T-helper 9 cell (primary cell): Measurements from ENCODE around the gene SRPX.

ENCODE experiments used
- DNase-seq: peaks from one replicate; pipeline ENCODE4 v3.0.0-alpha.2; 2020

SRPX gene

DNA sequence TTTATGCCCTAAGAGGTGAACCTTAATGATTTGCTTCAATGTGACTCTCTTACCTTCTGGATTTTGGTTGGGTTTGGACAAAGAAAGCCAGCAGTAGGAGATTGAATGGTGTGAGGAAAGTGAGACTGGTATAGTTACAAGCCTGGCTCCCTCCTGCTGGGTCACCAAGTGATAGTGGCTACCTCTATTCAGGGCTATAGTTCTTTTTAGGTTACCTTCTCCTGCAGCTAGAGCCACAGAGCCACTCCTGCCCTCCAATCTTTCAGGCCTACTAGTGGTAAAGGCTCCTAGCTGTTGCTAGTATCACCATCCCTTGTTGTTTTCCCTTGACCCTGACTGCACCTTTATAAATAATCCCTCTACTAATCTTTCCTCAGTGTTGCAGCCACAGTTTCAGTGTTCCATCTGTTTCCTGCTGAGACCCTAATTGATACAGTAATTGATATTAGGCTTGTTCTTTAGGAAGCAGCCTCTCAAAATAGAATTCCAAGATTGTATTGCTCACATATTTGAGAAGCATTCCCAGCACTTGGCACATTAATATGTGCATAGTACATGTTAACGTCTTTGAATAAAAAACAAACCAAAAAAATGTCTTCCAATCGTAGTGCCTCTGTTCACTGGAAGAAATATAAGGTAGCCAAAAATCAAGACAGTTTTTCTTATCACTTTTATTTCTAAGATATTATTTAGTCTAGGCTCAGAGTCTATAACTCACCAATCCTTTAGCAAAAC, 82.3 kb downstream of the SRPX start:
- DNase-seq, result no peak

- DNase-seq, result no peak
These were observed 91.3 kb downstream of the SRPX start for GRCh38 chrX:38129366-38129765.

DNA sequence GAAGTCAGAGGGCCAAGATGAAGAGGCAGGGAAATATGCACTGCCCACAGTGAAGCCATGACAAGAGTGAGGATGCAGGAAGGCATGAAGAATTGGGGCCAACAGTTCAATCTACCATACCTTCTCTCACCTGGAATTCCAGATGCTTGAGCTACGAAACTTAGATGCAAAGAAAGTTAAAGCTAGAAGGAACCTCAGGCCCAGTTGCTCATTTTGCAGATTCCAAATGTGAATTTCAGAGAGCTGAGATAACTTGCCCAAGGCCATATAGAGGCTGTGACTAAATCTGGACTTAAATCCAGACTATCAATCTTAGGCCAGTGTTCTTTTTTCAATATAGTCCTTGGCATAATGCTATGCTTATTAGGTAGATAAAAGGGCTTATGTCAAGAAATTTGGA, 92.7 kb downstream of the SRPX start:
- no peak for DNase-seq

- no peak for DNase-seq
These were observed 94.5 kb downstream of the SRPX start for GRCh38 chrX:38126179-38126578.

DNA sequence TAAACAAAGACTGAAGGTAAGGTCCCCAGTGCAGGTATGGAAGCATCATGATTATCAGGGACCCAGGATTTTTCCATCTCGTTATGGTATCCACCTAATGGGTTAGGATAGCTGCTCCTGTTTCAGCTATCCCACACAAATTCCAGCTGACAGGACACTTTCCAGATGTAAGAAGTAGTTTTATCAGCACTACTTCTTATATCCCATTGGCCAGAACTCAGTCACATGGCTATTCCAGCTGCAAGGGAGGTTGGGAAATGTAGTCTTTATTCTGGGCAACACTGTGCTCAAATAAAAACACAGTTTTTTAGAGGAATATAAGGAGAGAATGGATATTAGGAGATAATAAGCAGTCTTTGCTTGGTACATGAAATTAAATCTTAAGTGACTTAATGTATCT, 96.7 kb downstream of the SRPX start:
- no peak for DNase-seq

DNA sequence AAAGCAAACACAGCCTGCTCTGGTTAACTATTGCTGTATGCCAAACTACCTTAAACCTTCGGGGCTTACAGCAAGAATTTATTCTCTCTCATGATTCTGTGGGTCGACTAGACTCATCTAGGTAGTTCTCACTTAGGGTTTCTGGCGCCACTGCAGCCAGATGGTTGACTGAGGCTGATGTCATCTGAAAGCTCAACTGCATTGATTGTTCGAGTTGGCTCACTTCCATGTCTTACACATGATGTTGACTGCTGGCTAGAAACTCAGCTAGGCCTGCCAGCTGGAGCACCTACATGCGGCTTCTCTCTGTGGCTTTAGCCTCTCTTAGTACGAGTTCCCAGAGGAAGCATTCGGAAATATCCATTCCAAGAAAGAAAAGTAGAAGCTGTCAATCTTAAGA, 103.2 kb downstream of the SRPX start:
- no peak for DNase-seq

DNA sequence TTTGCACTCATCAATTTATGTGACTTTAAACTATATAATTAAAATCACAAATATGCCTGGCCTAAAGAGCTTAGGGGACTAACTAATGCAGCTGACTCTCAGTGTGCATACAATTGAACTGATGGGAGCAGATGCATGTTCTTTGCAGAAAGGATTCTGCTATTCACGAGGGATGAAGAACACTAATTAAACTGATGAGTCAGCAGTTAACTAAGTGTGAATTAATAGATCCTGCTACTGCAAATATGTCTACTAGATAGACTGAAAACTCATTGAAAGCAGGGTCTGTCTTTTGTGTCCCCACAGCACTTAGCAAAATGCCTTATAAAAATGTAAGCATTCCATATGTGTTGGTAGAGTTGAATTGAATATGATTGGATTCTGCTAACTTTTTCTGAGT, 104.0 kb downstream of the SRPX start:
- DNase-seq, result no peak

- DNase-seq, result no peak
These were observed 108.1 kb downstream of the SRPX start for GRCh38 chrX:38112566-38112965.

DNA sequence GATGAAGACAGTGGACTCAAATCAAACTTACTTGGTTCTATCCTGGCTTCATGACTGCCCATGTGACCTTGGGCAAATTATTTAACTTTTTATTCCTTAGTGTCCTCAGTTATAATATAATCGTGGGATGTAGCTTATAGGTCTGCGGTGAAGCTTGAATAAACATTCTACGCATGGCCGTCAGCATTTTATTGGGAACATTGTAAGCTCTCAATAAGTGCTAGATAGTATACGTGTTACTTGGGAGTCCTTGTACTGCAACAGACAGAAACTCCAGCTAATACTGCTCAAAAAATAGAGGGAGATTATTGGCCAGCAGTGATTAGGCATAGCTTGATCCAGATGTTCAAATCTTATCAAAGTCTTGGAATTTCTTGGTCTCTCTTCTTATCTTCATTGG, 109.5 kb downstream of the SRPX start:
- no peak for DNase-seq

GRCh38 chrX:38110231-38110630, 110.4 kb downstream of the SRPX start:
- no peak for DNase-seq

DNA sequence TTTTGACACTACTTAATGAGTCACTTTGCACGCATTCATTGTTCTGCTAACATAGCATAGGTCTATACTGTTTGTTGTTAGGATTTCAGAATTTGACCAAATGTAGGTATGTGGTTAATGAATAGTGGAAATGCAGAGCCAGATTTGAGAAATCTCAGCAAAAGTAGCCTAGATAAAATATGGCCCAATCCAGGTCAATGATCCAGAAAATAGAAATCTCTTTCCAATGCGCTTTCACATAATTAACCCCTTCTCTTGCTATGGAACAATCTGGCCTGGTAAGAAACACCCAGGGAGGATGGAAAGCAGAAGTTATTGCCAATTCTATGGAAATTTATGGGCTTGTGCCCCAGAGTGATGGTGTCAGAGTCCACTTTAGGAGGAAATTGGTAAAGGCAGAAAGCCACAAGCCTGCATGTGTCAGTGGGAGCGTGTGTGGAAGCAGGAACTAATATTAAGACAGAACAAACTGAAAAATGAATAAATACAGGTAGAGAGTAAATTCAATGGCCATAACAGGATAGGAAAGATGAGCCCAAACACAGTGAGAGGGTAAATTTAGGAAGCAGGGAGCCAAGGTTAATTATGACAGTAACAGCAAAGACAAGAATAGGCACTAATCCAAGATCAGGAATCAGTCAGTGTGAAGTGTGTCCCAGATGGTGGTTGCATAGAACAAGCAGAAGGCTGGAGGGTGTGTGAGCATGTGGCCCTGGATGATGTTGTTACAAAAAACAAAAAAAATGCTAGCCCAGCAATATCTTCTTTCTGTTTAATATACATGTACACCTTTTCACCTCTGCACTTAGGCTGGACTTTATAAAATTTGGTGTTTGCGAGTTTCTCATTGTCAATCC, 111.4 kb downstream of the SRPX start:
- DNase-seq, result no peak

DNA sequence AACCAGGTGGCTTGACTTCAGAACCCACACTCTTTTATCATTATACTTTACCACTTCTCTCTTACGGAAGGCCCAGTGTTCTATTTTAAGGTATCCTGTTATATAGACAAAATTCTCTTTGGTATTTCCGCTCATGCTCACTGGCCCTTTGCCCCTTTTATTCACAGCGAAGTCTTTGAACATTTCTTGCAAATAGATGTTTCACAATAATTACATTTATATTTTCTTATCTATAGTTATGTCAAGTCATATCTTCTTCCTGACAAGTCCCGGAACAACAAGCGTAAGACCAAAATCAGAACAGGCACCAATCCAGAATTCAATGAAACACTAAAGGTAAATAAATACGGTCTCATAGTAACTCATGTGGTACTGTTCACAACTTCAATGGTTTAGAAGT, 112.3 kb downstream of the SRPX start:
- no peak for DNase-seq

DNA sequence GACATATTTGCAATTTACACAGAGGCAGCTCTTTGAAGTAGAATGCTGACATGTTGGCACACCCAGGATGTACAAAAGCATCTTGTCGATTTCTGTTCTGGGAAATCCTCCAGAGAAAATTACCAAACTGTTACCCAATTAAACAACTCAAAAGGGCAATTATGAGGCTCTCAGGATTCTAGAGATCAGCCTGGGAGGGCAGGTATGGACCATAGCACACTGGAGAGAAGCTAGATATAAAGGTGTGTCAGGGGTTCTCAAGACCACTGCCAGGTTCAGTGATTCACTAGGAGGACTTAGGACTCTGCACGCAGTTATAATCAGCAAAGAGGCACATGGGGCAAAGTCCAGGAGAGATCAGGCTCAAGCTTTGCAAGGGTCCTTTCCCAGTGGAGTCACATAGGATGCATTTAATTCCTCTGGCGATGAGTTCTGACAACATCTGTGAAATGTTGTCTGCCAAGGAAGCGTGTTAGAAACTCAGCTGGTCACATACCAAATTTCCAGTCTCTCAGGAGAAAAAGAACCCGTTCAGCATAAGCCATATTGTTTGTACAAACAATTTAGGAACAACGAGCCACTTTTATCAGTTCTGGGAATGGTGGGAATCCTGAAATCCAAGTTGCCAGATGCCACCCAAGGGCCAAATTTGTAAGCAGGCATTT, 113.5 kb downstream of the SRPX start:
- DNase-seq, result no peak

DNA sequence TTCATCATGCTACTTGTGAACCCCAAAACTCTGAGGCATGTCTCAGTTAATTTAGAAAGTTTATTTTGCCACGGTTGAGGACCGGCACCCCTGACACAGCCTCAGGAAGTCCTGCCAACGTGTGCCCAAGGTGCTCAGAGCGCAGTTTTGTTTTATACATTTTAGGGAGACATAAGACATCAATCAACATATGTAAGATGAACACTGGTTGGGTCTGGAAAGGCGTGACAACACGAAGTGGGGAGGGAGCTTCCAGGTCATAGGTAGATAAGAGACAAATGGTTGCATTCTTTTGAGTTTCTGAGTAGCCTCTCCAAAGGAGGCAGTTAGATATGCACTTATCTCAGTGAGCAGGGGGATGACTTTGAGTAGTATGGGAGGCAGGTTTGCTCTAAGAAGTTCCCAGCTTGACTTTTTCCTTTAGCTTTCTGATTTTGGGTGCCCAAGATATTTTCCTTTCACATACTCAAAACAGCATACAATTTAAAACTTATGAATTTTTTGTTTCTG, 115.4 kb downstream of the SRPX start:
- no peak for DNase-seq

DNA sequence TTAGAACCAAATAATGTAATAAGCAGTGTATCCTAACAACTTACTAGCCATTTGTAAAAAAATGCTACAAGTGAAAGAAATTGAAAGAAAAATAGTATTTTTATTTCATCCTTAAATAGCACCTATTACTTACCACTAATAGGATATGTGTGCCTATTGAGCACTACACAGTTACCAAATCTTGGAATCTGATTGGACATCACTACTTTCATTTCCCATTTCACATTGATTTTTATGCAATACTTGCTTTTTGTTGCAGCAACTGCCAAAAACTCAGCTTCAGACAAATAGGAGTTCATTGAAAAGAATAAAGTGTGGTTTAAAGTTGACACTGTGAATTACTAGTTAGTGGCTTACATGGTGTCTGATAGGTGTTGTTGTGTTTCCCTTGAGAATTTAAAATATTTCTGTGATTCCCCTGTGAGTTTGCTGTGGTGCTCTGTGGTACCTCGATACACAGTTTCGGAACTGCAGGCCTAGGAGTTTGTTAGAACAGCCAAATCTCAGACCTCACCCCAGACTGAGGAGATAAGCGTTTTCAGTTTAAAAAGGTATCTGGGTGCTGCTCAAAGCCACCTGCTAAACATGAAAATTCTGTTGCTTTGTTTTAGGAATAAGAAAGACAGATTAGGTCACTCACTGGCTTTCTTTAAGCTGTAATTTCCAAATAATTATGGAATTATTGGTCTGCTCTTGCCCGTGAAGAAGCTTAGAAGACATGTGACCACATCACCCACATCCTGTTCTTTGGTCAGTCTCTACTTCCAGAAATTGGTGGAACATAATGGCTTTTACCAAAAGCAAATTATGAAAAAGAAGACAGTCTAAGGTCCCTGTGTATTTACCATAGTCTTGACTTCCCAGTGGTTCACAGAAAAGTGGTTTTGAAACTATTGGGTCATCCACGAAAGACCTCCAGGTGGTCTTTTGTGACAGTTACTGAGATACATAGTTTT, 116.5 kb downstream of the SRPX start:
- DNase-seq, result no peak

GRCh38 chrX:38102875-38103274, 117.8 kb downstream of the SRPX start:
- no peak for DNase-seq

DNA sequence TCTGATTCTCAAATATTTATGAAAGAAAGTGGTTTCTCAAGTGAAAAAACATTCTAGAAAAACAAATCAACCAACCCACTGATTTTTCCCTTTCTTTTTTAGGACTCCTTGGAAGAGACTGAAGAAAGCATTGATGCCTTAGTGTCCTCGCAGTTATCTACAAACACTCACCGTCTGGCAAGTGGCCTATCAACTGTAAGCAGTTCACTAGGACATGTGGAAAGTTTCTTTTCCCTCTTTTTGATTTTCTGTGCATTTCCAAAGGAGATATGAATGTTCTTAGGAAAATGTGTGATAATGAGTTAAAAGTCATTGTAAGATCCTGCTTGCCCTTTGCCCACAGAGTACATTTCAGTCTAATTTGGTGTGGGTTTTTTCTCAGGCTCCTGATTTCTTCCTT, 118.4 kb downstream of the SRPX start:
- DNase-seq, result no peak

GRCh38 chrX:38099688-38100087, 121.0 kb downstream of the SRPX start:
- no peak for DNase-seq
